Measurements from ENCODE around the gene B3GALNT1. TPM values are rescaled to one million over a fixed set of nuclear protein-coding genes. Genes with fewer than 3 reads are reported as not detected.
A peak's percentile ranks its signal among the peaks of the same experiment; 100 is the strongest.

The B3GALNT1 gene
- total RNA-seq, 2 donors from 2014 or later, result 13.8 to 16.4 TPM

GRCh38 chr3:161070980-161071663 lies 34.0 kb downstream of the B3GALNT1 start:
- no peak for TF ChIP-seq CTCF (IDR thresholded peaks at IDR 0.05)
- no peak for ATAC-seq (ENCODE audit: insufficient number of reproducible peaks, low FRiP score, low read depth)
- peak overlapping the region in 1 of 2 donors; percentile 29 for H3K27ac ChIP-seq
- H3K36me3 ChIP-seq, result no peaks in the 10 kb centered on the region
- H3K4me3 ChIP-seq, result no peak overlapping the region
- H3K9me3 ChIP-seq, result no peaks in the 10 kb centered on the region
- H3K27me3 ChIP-seq (replicated peaks; ENCODE audit: insufficient read depth), result no peaks in the 10 kb centered on the region
- peaks cover 20 to 34% of the 10 kb centered on the region in 2 donors for H3K4me1 ChIP-seq (ENCODE audit: control insufficient read depth in 1 of 2, low read depth in 2 of 2)
- DNase-seq (ENCODE audit: low spot score), result no peak

GRCh38 chr3:161070252-161070930 lies 34.8 kb downstream of the B3GALNT1 start:
- H3K9me3 ChIP-seq, result no peaks in the 10 kb centered on the region
- no peaks in the 10 kb centered on the region for H3K27me3 ChIP-seq (replicated peaks; ENCODE audit: insufficient read depth)
- no peaks in the 10 kb centered on the region for H3K36me3 ChIP-seq
- no peak for ATAC-seq (ENCODE audit: insufficient number of reproducible peaks, low FRiP score, low read depth)
- no peak for TF ChIP-seq CTCF (IDR thresholded peaks at IDR 0.05)
- no peak overlapping the region for H3K4me3 ChIP-seq
- peaks cover 20 to 34% of the 10 kb centered on the region in 2 donors for H3K4me1 ChIP-seq (ENCODE audit: control insufficient read depth in 1 of 2, low read depth in 2 of 2)
- DNase-seq (ENCODE audit: low spot score), result no peak
- peak overlapping the region; percentile 29 to 36 for H3K27ac ChIP-seq

- ATAC-seq (ENCODE audit: insufficient number of reproducible peaks, low FRiP score, low read depth), result peak; percentile 87
Measured at GRCh38 chr3:161069511-161070251, 35.5 kb downstream of the B3GALNT1 start.

GRCh38 chr3:161067335-161067734 lies 37.8 kb downstream of the B3GALNT1 start:
- ATAC-seq (ENCODE audit: insufficient number of reproducible peaks, low FRiP score, low read depth) (no peak), DNase-seq (ENCODE audit: low spot score) (no peak)
- TF ChIP-seq CTCF (IDR thresholded peaks at IDR 0.05), result no peak
- Histone ChIP-seq H3K4me3 (no peak overlapping the region), H3K36me3 (no peaks in the 10 kb centered on the region), H3K4me1 (ENCODE audit: control insufficient read depth in 1 of 2, low read depth in 2 of 2) (peaks cover 20 to 34% of the 10 kb centered on the region in 2 donors), H3K27ac (no peak overlapping the region), H3K27me3 (replicated peaks; ENCODE audit: insufficient read depth) (no peaks in the 10 kb centered on the region), H3K9me3 (no peaks in the 10 kb centered on the region)

More at GRCh38 chr3:161069511-161070251, 35.5 kb downstream of the B3GALNT1 start:
- H3K27me3 ChIP-seq (replicated peaks; ENCODE audit: insufficient read depth), result no peaks in the 10 kb centered on the region
- no peaks in the 10 kb centered on the region for H3K36me3 ChIP-seq
- H3K4me1 ChIP-seq (ENCODE audit: control insufficient read depth in 1 of 2, low read depth in 2 of 2), result peaks cover 20 to 34% of the 10 kb centered on the region in 2 donors
- H3K27ac ChIP-seq, result peak overlapping the region; percentile 29 to 36
- no peak for TF ChIP-seq CTCF (IDR thresholded peaks at IDR 0.05)
- no peaks in the 10 kb centered on the region for H3K9me3 ChIP-seq
- peak; percentile 14 for DNase-seq (ENCODE audit: low spot score)
- no peak overlapping the region for H3K4me3 ChIP-seq

GRCh38 chr3:161066930-161067329 lies 38.2 kb downstream of the B3GALNT1 start:
- H3K9me3 ChIP-seq, result no peaks in the 10 kb centered on the region
- peaks cover 20 to 34% of the 10 kb centered on the region in 2 donors for H3K4me1 ChIP-seq (ENCODE audit: control insufficient read depth in 1 of 2, low read depth in 2 of 2)
- no peak for TF ChIP-seq CTCF (IDR thresholded peaks at IDR 0.05)
- H3K27me3 ChIP-seq (replicated peaks; ENCODE audit: insufficient read depth), result no peaks in the 10 kb centered on the region
- no peak overlapping the region for H3K4me3 ChIP-seq
- ATAC-seq (ENCODE audit: insufficient number of reproducible peaks, low FRiP score, low read depth) (no peak), DNase-seq (ENCODE audit: low spot score) (no peak)
- no peak overlapping the region for H3K27ac ChIP-seq
- H3K36me3 ChIP-seq, result no peaks in the 10 kb centered on the region
